NCI-H524 treated with DMSO at 0.1 percent for 48 hours (cell line): ENCODE results near the gene PRRX2.

Experiments used
- DNase-seq: peaks from one replicate; lab custom pipeline; 2025; lab: John Stamatoyannopoulos, UW

Gene PRRX2

GRCh38 chr9:129637102-129637501 lies 28.3 kb upstream of the PRRX2 start:
- DNase-seq = no peak

- no peak for DNase-seq
Observed at GRCh38 chr9:129637673-129638439, 27.6 kb upstream of the PRRX2 start.

- no peak for DNase-seq
Observed at GRCh38 chr9:129639034-129639630, 26.3 kb upstream of the PRRX2 start.

GRCh38 chr9:129639756-129640085 lies 25.7 kb upstream of the PRRX2 start:
- DNase-seq = no peak

GRCh38 chr9:129640086-129640870 lies 25.2 kb upstream of the PRRX2 start:
- DNase-seq = peak; percentile 24

- no peak for DNase-seq
Observed at GRCh38 chr9:129640871-129641749, 24.3 kb upstream of the PRRX2 start.

- DNase-seq = peak; percentile 68
Observed at GRCh38 chr9:129641750-129642585, 23.5 kb upstream of the PRRX2 start, which contains the start of gene ASB6. Gene ASB6, minus strand, starts transcription at chr9:129642151. Its CDS starts 152 bp downstream, at chr9:129641999.

- DNase-seq = no peak
Observed at GRCh38 chr9:129643706-129644105, 21.7 kb upstream of the PRRX2 start.

GRCh38 chr9:129644365-129644764 lies 21.1 kb upstream of the PRRX2 start:
- DNase-seq = no peak

GRCh38 chr9:129644902-129645301 lies 20.5 kb upstream of the PRRX2 start:
- DNase-seq = no peak

GRCh38 chr9:129646252-129646651 lies 19.2 kb upstream of the PRRX2 start:
- no peak for DNase-seq

GRCh38 chr9:129646654-129647053 lies 18.8 kb upstream of the PRRX2 start:
- DNase-seq = no peak

- no peak for DNase-seq
Observed at GRCh38 chr9:129647635-129648034, 17.8 kb upstream of the PRRX2 start.

- DNase-seq = no peak
Observed at GRCh38 chr9:129648092-129648763, 17.2 kb upstream of the PRRX2 start.

- DNase-seq = no peak
Observed at GRCh38 chr9:129648764-129649115, 16.7 kb upstream of the PRRX2 start.

GRCh38 chr9:129649726-129650679 lies 15.4 kb upstream of the PRRX2 start:
- DNase-seq = no peak

GRCh38 chr9:129650680-129651235 lies 14.7 kb upstream of the PRRX2 start:
- DNase-seq = no peak

- DNase-seq = no peak
Observed at GRCh38 chr9:129653823-129654553, 11.5 kb upstream of the PRRX2 start.
